Astrocyte of the spinal cord (primary cell): Measurements from ENCODE around the gene PRR36.

ENCODE experiments used
- DNase-seq: peaks from one replicate; pipeline ENCODE4 v3.0.0; 2011; ENCODE audit warnings: low read depth, low spot score
- H3K4me3 ChIP-seq: 2 replicates; pipeline ENCODE4 v1.5.1; 2011; ENCODE audit warnings: low read depth, mild to moderate bottlenecking, low read length, moderate library complexity
- in situ Hi-C: cut with HindIII; loops from 2 replicates; pipeline ENCODE4 v1.10.0; 2017; ENCODE audit warnings: low sequenced_read_pairs
- TF ChIP-seq, protein P1 (sequence below): IDR thresholded peaks from 2 replicates; pipeline ENCODE4 v1.5.1; 2012; ENCODE audit warnings: low read depth, mild to moderate bottlenecking, low read length, inconsistent platforms

PRR36 gene

GRCh38 chr19:7867092-7867844 lies 6.9 kb downstream of the PRR36 start:
- no peak for DNase-seq
- TF ChIP-seq, protein P1, sequence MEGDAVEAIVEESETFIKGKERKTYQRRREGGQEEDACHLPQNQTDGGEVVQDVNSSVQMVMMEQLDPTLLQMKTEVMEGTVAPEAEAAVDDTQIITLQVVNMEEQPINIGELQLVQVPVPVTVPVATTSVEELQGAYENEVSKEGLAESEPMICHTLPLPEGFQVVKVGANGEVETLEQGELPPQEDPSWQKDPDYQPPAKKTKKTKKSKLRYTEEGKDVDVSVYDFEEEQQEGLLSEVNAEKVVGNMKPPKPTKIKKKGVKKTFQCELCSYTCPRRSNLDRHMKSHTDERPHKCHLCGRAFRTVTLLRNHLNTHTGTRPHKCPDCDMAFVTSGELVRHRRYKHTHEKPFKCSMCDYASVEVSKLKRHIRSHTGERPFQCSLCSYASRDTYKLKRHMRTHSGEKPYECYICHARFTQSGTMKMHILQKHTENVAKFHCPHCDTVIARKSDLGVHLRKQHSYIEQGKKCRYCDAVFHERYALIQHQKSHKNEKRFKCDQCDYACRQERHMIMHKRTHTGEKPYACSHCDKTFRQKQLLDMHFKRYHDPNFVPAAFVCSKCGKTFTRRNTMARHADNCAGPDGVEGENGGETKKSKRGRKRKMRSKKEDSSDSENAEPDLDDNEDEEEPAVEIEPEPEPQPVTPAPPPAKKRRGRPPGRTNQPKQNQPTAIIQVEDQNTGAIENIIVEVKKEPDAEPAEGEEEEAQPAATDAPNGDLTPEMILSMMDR = no peak
- no peak overlapping the region for H3K4me3 ChIP-seq
- in situ Hi-C loops = no loop called here

GRCh38 chr19:7866399-7867091 lies 7.6 kb downstream of the PRR36 start:
- H3K4me3 ChIP-seq = no peak overlapping the region
- TF ChIP-seq, protein P1 = no peak
- no peak for DNase-seq
- in situ Hi-C loops = no loop called here

DNA sequence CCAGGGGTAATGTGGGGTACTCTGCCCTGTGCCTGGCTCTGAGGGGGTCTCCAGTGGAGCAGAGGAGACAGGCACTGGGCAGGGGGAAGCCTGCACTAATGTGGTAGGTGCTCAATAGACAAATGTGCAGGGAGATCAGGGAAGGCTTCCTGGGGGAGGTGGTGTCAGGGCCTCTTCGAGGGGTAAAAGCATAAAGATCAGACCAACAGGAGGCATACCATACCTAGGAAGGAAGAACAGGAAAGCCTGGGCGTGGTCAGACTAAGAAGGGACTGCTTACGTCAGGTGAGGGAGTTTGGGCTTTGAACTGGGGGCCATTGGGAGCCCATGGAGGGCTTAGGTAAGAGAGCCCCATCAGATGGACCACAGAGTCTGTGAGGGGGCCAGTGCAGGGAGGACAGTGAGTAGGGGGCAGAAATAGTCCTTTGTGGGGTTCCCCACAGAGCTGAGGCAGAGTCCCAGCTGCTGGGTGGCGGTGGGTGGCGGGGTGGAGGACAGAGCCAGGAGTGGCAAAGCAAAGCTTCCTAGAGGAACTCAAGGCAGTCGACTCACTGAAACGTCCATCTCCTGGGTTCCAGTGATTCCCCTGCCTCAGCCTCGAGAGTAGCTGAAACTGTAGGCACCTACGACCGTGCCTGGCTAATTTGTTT lies 8.8 kb downstream of the PRR36 start:
- no peak overlapping the region for H3K4me3 ChIP-seq
- no peak for DNase-seq
- in situ Hi-C loops = no loop called here
- TF ChIP-seq, protein P1 = no peak

GRCh38 chr19:7864690-7865074 lies 9.5 kb downstream of the PRR36 start:
- in situ Hi-C loops = no loop called here
- DNase-seq = no peak
- TF ChIP-seq, protein P1 = no peak
- no peak overlapping the region for H3K4me3 ChIP-seq

DNA sequence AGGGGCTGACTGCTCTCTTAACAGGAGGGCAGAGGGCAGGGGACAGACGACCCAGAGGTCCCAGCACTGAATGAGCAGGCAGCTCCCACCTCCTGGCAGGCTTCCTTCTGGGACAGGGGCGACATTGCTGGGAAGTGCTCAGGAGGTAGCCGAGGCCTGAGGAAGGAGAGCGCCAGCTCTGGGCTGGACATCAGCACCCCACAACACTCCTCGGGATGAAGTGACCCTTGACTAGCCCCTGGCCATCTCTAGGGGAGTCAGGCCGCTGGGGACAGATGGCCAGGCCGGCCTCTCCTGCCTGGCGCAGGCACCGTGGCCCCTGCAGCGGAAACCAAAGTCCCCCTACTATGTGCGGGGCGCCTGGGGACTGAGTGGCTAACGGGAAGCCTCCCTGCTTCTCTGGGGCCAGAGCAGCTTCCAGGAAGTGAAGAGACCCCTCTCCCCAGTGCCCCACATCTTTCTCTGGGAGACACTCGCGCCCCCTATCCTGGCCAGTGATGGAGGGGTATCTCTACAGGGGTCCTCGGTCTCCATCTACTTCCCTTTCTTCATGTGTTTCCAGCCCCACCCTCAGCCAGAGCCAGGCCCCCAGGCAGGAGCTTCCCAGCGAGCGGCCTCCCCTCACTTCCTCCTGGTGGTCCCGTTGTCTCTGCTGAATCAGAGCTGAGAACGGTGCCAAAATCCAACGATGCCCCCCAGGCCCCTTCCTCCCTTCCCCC lies 10.1 kb downstream of the PRR36 start:
- in situ Hi-C loops = no loop called here
- TF ChIP-seq, protein P1 = no peak

More for the DNA sequence above, 10.1 kb downstream of the PRR36 start:
- DNase-seq = no peak
- no peak overlapping the region for H3K4me3 ChIP-seq
